ENCODE data around the gene DPP10.

DNA sequence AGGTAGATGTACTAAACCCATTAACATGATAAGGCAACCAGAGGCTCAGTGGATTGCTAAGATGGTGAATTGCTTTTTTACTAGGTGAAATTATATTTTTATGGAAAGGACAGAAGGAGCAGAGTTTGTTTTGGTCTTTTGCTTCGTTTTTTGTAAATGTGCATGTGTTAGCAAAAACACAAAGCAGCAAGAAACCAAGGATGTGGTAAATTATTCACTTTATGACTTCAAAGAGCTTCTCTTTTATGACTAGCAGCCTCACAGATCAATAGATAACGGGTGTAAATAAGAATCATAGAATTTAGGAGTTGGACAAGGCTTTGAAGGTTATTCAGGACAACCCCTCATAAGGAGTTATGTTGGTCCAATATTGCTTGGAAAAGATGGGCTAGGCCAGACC lies 615.0 kb downstream of the DPP10 start:
- TF ChIP-seq, protein P1, sequence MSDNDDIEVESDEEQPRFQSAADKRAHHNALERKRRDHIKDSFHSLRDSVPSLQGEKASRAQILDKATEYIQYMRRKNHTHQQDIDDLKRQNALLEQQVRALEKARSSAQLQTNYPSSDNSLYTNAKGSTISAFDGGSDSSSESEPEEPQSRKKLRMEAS (IDR thresholded peaks at IDR 0.05), result no peak
- TF ChIP-seq TAF1 (conservative IDR thresholded peaks at IDR 0.05) (no peak), RXRA (IDR thresholded peaks at IDR 0.05) (no peak), FOXA1 (IDR thresholded peaks at IDR 0.05) (no peak)
- TF ChIP-seq, protein P2, sequence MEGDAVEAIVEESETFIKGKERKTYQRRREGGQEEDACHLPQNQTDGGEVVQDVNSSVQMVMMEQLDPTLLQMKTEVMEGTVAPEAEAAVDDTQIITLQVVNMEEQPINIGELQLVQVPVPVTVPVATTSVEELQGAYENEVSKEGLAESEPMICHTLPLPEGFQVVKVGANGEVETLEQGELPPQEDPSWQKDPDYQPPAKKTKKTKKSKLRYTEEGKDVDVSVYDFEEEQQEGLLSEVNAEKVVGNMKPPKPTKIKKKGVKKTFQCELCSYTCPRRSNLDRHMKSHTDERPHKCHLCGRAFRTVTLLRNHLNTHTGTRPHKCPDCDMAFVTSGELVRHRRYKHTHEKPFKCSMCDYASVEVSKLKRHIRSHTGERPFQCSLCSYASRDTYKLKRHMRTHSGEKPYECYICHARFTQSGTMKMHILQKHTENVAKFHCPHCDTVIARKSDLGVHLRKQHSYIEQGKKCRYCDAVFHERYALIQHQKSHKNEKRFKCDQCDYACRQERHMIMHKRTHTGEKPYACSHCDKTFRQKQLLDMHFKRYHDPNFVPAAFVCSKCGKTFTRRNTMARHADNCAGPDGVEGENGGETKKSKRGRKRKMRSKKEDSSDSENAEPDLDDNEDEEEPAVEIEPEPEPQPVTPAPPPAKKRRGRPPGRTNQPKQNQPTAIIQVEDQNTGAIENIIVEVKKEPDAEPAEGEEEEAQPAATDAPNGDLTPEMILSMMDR (IDR thresholded peaks at IDR 0.05; ENCODE audit: low read depth, low read length, missing input control), result no peak

All from liver (tissue), 3 donors.